HEK293 (cell line): Measurements from ENCODE around the gene MCOLN1.

Experiments used
- BCL11B ChIP-seq: fragments of 450-650 bp; formaldehyde crosslinking; IDR thresholded peaks from 2 replicates; pipeline ENCODE4 v1.5.1; 2016; ENCODE audit warnings: low read depth, missing biosample characterization, missing genetic modification characterization
- MYNN ChIP-seq: fragments of 450-650 bp; formaldehyde crosslinking; IDR thresholded peaks from 2 replicates; pipeline ENCODE4 v1.5.1; 2016; ENCODE audit warnings: missing biosample characterization, missing genetic modification characterization, borderline replicate concordance
- ZBTB1 ChIP-seq: fragments of 450-650 bp; formaldehyde crosslinking; IDR thresholded peaks from 2 replicates; pipeline ENCODE4 v1.5.1; 2016; ENCODE audit warnings: missing biosample characterization, missing genetic modification characterization
- ZNF140 ChIP-seq: fragments of 450-650 bp; formaldehyde crosslinking; IDR thresholded peaks from 2 replicates; pipeline ENCODE4 v1.5.1; 2016; ENCODE audit warnings: missing biosample characterization, missing genetic modification characterization
- ZNF174 ChIP-seq: fragments of 450-650 bp; formaldehyde crosslinking; IDR thresholded peaks from 2 replicates; pipeline ENCODE4 v1.5.0; 2017; ENCODE audit warnings: missing biosample characterization, mild to moderate bottlenecking, missing genetic modification characterization
- ZNF560 ChIP-seq: fragments of 450-650 bp; formaldehyde crosslinking; IDR thresholded peaks from 2 replicates; pipeline ENCODE4 v1.5.1; 2017; ENCODE audit warnings: missing biosample characterization, missing genetic modification characterization, borderline replicate concordance
- ZNF561 ChIP-seq: fragments of 450-650 bp; IDR thresholded peaks from 2 replicates; pipeline ENCODE4 v1.5.1; 2018; ENCODE audit warnings: missing biosample characterization, missing genetic modification characterization, borderline replicate concordance
- ZNF670 ChIP-seq: fragments of 450-650 bp; formaldehyde crosslinking; IDR thresholded peaks from 2 replicates; pipeline ENCODE4 v1.5.1; 2016; ENCODE audit warnings: missing biosample characterization, missing genetic modification characterization, low read depth
- ZNF707 ChIP-seq: fragments of 450-650 bp; formaldehyde crosslinking; IDR thresholded peaks from 2 replicates; pipeline ENCODE4 v1.5.1; 2016; ENCODE audit warnings: missing biosample characterization, missing genetic modification characterization
- ZNF777 ChIP-seq: fragments of 450-650 bp; formaldehyde crosslinking; IDR thresholded peaks from 2 replicates; pipeline ENCODE4 v1.5.1; 2017; ENCODE audit warnings: missing biosample characterization, missing genetic modification characterization, borderline replicate concordance
- ZNF785 ChIP-seq: fragments of 450-650 bp; formaldehyde crosslinking; IDR thresholded peaks from 2 replicates; pipeline ENCODE4 v1.5.1; 2016; ENCODE audit warnings: missing biosample characterization, missing genetic modification characterization
- TF ChIP-seq, protein P1 (sequence below): fragments of 450-650 bp; formaldehyde crosslinking; IDR thresholded peaks from 2 replicates; pipeline ENCODE4 v1.5.1; 2016; ENCODE audit warnings: missing biosample characterization, missing genetic modification characterization
- TF ChIP-seq, protein P2 (sequence below): fragments of 450-650 bp; formaldehyde crosslinking; IDR thresholded peaks from 2 replicates; pipeline ENCODE4 v1.5.1; 2016; ENCODE audit warnings: missing biosample characterization, missing genetic modification characterization
- TF ChIP-seq, protein P3 (sequence below): sonication (generic); formaldehyde crosslinking; IDR thresholded peaks from 2 replicates; pipeline ENCODE4 v1.8.1; 2022; ENCODE audit warnings: mild to moderate bottlenecking, moderate library complexity, missing genetic modification reagents

DNA sequence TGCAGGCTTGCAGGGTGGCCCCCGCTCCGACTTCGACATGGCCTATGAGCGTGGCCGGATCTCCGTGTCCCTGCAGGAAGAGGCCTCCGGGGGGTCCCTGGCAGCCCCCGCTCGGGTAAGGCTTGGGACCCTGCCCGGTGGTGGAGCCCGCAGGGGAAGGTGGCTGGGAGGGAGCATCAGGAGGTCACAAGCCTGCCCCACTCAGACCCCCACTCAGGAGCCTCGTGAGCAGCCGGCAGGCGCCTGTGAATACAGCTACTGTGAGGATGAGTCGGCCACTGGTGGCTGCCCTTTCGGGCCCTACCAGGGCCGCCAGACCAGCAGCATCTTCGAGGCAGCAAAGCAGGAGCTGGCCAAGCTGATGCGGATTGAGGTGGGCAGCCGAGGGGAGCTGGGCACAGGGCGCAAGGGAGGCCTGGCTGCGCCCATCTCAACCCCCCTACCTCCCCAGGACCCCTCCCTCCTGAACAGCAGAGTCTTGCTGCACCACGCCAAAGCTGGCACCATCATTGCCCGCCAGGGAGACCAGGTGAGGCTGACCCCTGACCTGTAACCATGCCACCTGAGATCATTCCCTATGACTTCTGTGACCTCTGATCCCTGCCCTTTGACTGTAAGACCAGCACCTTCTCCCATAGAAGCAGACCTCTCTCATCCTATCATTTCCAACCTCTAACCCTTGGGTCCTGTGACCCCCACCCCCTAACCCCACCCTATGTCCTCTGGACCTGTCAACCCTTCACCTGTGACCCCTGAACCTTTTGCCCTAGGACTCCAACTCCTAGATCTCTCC lies 20.3 kb downstream of the MCOLN1 start:
- TF ChIP-seq ZNF561 (tag by site-specific recombination) (no peak), ZNF785 (tag by site-specific recombination) (no peak), BCL11B (tag by site-specific recombination) (peak; percentile 79; the same call in 1 of the 2 replicates), ZNF707 (tag by site-specific recombination) (no peak), ZNF174 (tag by site-specific recombination) (no peak), ZNF670 (tag by site-specific recombination) (no peak), ZNF140 (tag by site-specific recombination) (no peak), ZBTB1 (tag by site-specific recombination) (no peak), ZNF777 (tag by site-specific recombination) (no peak), ZNF560 (no peak), MYNN (no peak)
- TF ChIP-seq, protein P1, sequence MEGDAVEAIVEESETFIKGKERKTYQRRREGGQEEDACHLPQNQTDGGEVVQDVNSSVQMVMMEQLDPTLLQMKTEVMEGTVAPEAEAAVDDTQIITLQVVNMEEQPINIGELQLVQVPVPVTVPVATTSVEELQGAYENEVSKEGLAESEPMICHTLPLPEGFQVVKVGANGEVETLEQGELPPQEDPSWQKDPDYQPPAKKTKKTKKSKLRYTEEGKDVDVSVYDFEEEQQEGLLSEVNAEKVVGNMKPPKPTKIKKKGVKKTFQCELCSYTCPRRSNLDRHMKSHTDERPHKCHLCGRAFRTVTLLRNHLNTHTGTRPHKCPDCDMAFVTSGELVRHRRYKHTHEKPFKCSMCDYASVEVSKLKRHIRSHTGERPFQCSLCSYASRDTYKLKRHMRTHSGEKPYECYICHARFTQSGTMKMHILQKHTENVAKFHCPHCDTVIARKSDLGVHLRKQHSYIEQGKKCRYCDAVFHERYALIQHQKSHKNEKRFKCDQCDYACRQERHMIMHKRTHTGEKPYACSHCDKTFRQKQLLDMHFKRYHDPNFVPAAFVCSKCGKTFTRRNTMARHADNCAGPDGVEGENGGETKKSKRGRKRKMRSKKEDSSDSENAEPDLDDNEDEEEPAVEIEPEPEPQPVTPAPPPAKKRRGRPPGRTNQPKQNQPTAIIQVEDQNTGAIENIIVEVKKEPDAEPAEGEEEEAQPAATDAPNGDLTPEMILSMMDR (tag by site-specific recombination), result no peak
- TF ChIP-seq, protein P2, sequence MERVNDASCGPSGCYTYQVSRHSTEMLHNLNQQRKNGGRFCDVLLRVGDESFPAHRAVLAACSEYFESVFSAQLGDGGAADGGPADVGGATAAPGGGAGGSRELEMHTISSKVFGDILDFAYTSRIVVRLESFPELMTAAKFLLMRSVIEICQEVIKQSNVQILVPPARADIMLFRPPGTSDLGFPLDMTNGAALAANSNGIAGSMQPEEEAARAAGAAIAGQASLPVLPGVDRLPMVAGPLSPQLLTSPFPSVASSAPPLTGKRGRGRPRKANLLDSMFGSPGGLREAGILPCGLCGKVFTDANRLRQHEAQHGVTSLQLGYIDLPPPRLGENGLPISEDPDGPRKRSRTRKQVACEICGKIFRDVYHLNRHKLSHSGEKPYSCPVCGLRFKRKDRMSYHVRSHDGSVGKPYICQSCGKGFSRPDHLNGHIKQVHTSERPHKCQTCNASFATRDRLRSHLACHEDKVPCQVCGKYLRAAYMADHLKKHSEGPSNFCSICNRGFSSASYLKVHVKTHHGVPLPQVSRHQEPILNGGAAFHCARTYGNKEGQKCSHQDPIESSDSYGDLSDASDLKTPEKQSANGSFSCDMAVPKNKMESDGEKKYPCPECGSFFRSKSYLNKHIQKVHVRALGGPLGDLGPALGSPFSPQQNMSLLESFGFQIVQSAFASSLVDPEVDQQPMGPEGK (tag by site-specific recombination), result no peak
- TF ChIP-seq, protein P3, sequence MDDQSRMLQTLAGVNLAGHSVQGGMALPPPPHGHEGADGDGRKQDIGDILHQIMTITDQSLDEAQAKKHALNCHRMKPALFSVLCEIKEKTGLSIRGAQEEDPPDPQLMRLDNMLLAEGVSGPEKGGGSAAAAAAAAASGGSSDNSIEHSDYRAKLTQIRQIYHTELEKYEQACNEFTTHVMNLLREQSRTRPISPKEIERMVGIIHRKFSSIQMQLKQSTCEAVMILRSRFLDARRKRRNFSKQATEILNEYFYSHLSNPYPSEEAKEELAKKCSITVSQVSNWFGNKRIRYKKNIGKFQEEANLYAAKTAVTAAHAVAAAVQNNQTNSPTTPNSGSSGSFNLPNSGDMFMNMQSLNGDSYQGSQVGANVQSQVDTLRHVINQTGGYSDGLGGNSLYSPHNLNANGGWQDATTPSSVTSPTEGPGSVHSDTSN (CRISPR knock-in tag), result no peak
